ENCODE data around the gene TLL1.

GRCh38 chr4:166003811-166004210 lies 130.8 kb downstream of the TLL1 start:
- TF ChIP-seq POLR2A (IDR thresholded peaks at IDR 0.05) (no peak), CTCF (IDR thresholded peaks at IDR 0.05 in 4 of 5, conservative IDR thresholded peaks at IDR 0.05 in 1 of 5) (no peak)

Data from gastrocnemius medialis (tissue), 4 donors.